Measurements from ENCODE around the gene ARID5B.

- no peak for TF ChIP-seq CTCF (IDR thresholded peaks at IDR 0.05; ENCODE audit: low read length)
- no peak for TF ChIP-seq EZH2phosphoT487 (IDR thresholded peaks at IDR 0.05; ENCODE audit: low read length)
Observed at GRCh38 chr10:62027841-62028501, 126.5 kb downstream of the ARID5B start.
